ENCODE measurements around the gene ATP2B2.

GRCh38 chr3:10529809-10530208 lies 24.4 kb upstream of the ATP2B2 start:
- TF ChIP-seq CTCF (IDR thresholded peaks at IDR 0.05; ENCODE audit: control extremely low read depth in 1 of 3, insufficient read depth in 1 of 3, low read depth in 1 of 3, low read length in 3 of 3) (no peak), POLR2AphosphoS5 (IDR thresholded peaks at IDR 0.05; ENCODE audit: low read depth, low read length) (no peak), YY1 (IDR thresholded peaks at IDR 0.05; ENCODE audit: low read depth, low read length) (no peak), POLR2A (IDR thresholded peaks at IDR 0.05; ENCODE audit: control extremely low read depth in 1 of 2, low read depth in 2 of 2, low read length in 2 of 2) (no peak), CHD1 (IDR thresholded peaks at IDR 0.05; ENCODE audit: low read depth, low read length) (no peak)

All from H1 (cell line).